ENCODE measurements around the gene STK4. TPM values are rescaled to one million over a fixed set of nuclear protein-coding genes. Genes with fewer than 3 reads are reported as not detected.
A peak's percentile ranks its signal among the peaks of the same experiment; 100 is the strongest.

STK4 gene
- total RNA-seq: 28.0 and 35.8 TPM in 2 replicates

DNA sequence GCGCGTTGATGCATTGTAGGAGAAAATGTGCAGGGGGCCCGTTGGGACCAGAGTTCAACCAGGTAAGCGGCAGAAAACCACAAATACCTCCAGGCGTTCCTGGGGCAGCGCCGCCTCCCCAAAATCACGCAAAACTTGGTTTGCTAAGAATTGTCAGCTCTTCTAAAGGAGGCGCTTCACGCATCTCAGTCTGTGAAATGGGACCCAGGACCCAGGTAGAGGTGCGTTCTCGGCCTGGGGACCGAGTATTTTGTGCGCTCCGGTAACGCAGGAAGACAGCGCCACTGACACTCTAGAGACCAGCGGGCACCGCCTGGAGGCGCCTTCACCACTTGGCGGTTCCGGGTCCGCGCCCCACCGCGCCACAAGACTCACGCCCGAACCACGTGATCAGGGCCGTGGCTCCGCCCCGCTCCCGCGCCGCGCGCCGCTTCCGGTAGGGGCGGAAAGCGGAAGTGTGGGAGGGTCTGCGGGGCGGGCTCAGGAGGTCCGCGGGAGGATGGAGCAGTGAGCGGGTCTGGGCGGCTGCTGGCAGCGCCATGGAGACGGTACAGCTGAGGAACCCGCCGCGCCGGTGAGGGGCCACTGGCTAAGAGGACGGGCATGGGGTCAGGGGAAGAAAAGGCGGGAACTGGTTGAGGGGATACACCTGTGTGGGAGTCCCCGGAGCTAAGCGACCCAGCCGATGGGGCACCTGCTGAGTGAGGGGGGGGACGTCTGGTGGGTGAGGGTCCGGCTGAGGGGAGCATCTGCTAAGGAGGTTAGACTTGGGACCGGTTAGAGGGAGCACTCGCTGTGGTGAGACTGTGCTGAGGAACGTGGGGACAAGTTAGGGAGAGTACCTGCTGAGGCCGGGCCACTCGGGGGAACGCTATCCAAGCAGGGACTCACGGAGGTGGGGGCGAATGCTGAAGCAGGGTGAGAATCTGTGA lies at the start of gene STK4:
STK4 (plus strand) TSS at position 483 of the 932 bp plus-strand sequence; CDS start at position 540, 57 bp downstream.
- peak; percentile 92 for DNase-seq (ENCODE audit: low read depth)
- TF ChIP-seq, protein P1, sequence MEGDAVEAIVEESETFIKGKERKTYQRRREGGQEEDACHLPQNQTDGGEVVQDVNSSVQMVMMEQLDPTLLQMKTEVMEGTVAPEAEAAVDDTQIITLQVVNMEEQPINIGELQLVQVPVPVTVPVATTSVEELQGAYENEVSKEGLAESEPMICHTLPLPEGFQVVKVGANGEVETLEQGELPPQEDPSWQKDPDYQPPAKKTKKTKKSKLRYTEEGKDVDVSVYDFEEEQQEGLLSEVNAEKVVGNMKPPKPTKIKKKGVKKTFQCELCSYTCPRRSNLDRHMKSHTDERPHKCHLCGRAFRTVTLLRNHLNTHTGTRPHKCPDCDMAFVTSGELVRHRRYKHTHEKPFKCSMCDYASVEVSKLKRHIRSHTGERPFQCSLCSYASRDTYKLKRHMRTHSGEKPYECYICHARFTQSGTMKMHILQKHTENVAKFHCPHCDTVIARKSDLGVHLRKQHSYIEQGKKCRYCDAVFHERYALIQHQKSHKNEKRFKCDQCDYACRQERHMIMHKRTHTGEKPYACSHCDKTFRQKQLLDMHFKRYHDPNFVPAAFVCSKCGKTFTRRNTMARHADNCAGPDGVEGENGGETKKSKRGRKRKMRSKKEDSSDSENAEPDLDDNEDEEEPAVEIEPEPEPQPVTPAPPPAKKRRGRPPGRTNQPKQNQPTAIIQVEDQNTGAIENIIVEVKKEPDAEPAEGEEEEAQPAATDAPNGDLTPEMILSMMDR (IDR thresholded peaks at IDR 0.05; ENCODE audit: insufficient read depth, low read depth, low read length): peak; percentile 51
- H3K4me3 ChIP-seq (ENCODE audit: low read depth, low read length): peak within 1 kb of the TSS; percentile 99

DNA sequence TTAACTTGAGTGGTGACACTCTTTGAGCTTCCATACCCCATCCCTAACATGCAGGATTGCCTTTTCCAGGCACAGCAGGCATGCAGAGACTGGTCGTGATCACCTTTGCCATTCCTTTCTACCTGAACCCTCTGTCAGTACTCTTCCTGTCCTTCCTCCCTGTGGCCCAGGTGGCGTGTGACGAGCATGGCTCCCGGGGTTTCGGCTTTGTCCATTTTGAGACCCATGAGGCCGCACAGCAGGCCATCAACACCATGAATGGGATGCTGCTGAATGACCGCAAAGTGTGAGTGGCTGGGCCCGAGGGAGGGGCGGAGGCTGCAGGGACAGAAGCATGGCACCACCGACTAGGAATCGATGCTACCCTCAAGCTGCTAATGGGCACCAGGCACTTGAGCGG lies 49.7 kb upstream of the STK4 start:
- no peak overlapping the region for H3K4me3 ChIP-seq (ENCODE audit: low read depth, low read length)
- DNase-seq (ENCODE audit: low read depth): no peak
- TF ChIP-seq, protein P1 (IDR thresholded peaks at IDR 0.05; ENCODE audit: insufficient read depth, low read depth, low read length): no peak

DNA sequence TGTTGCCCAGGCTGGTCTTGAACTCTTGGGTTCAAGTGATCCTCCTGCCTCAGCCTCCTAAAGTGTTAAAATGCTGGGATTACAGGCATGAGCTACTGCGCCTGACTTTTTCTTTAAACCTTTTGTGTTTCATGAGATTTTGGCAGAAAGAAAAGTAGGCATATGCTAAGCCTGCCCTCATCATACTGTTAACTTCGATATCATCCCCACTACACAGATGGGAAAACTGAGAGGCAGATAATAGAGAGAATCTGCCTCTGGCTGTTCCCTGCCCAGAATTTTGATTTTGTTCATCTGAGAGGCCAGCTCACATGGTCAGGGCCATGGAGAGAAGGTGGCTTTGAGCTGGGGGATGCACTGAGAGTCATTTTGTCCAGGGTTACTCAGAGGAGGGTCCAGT lies 48.9 kb upstream of the STK4 start:
- TF ChIP-seq, protein P1 (IDR thresholded peaks at IDR 0.05; ENCODE audit: insufficient read depth, low read depth, low read length): no peak
- no peak for DNase-seq (ENCODE audit: low read depth)
- no peak overlapping the region for H3K4me3 ChIP-seq (ENCODE audit: low read depth, low read length)

DNA sequence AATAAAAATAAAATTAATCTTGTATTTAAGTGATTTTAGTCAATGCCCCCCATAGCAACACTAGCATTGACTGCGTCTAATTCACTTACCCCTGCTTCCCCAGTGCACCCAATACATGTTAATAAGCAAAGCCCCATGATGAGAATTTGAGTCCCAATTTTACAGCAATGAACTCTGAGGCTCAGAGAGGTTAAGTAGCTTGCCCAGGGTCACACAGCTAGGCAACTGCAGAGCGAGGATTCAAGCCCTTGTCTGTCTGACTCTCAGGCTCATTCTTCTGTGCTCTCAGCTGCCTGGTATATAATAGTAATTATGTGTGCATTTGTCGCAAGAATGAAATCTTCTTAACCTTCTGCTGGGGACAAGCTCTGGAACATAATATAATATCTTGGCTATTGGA lies 48.0 kb upstream of the STK4 start:
- H3K4me3 ChIP-seq (ENCODE audit: low read depth, low read length): no peak overlapping the region
- DNase-seq (ENCODE audit: low read depth): no peak
- TF ChIP-seq, protein P1 (IDR thresholded peaks at IDR 0.05; ENCODE audit: insufficient read depth, low read depth, low read length): no peak

DNA sequence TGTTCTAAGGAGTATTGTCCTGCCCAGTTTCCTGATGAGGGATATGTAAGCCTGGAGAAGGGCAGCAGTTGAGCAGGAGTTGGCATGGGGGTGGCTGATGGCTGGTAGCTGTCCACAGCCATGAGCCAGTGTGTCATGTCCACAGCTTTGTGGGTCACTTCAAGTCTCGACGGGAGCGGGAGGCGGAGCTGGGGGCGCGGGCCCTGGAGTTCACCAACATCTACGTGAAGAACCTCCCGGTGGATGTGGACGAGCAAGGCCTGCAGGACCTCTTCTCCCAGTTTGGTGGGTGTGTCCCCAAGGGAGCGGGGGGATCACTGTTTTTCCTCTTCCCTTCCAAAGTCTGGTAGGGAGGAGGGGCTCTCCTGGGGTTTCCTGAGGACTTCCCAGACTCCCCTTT lies 47.6 kb upstream of the STK4 start:
- no peak for DNase-seq (ENCODE audit: low read depth)
- no peak overlapping the region for H3K4me3 ChIP-seq (ENCODE audit: low read depth, low read length)
- TF ChIP-seq, protein P1 (IDR thresholded peaks at IDR 0.05; ENCODE audit: insufficient read depth, low read depth, low read length): no peak

DNA sequence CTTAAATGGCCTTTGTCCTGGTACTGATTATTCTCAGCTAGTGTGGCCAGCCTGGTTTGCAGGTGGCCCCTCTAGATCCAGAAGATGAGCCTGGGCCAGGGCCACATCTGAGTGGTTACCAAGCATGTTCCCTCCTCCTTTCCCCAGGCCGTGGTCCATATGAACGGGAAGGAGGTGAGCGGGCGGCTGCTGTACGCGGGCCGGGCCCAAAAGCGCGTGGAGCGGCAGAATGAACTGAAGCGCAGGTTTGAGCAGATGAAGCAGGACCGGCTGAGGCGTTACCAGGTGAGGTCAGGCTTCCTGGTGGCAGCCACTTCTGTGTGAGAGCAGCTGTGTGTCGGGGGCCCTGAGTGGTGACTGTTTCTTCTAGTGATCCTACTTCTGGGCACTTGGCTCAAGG lies 44.9 kb upstream of the STK4 start:
- TF ChIP-seq, protein P1 (IDR thresholded peaks at IDR 0.05; ENCODE audit: insufficient read depth, low read depth, low read length): no peak
- no peak overlapping the region for H3K4me3 ChIP-seq (ENCODE audit: low read depth, low read length)
- DNase-seq (ENCODE audit: low read depth): no peak
